ENCODE measurements around the gene PBOV1. TPM values are rescaled to one million over a fixed set of nuclear protein-coding genes. Genes with fewer than 3 reads are reported as not detected.

Gene PBOV1
- total and polyA plus RNA-seq, 4 donors, result 0.04 TPM; not detected in 3

DNA sequence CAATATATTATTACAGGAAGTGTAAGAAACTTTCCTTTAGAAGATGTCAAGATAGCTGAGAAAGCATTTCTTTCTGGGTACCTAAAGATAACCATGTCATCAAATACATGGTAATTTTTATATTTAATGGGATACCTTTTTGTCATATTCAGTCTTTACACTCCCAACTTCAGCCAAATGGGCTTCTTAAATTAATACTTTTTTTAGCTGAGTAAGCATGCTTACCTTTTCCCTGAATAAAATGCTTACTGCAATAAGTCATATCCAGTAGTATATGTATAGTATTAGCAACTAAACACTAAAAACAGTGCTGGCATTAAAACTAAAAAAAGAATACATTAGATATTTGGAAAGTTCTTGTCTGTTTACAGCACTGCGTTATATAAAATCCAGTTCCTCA is 17.4 kb upstream of the PBOV1 start:
- H3K4me1 ChIP-seq (ENCODE audit: control insufficient read depth in 5 of 5, insufficient read depth in 5 of 5, low read length in 5 of 5), result peaks cover 0 to 4% (median 0%) of the 10 kb centered on the region in 5 donors
- no peak for ATAC-seq (ENCODE audit: insufficient read depth, low FRiP score)
- H3K9me3 ChIP-seq (ENCODE audit: control insufficient read depth in 4 of 4, insufficient read depth in 3 of 4, low read length in 3 of 4), result no peaks in the 10 kb centered on the region
- no peak for TF ChIP-seq CTCF (IDR thresholded peaks at IDR 0.05; ENCODE audit: control extremely low read depth, extremely low read depth)
- H3K27ac ChIP-seq (ENCODE audit: low read depth in 1 of 2, low read length in 1 of 2), result no peak overlapping the region
- no peaks in the 10 kb centered on the region for H3K36me3 ChIP-seq (ENCODE audit: control insufficient read depth in 4 of 4, insufficient read depth in 4 of 4, low read length in 4 of 4)
- DNase-seq, result no peak
- H3K27me3 ChIP-seq (ENCODE audit: control insufficient read depth in 3 of 3, insufficient read depth in 3 of 3, low read length in 2 of 3), result no peaks in the 10 kb centered on the region
- H3K4me3 ChIP-seq, result no peak overlapping the region
- 77 to 96% methylated on average over 1 of the region's 1 CpG for WGBS, 2 donors
- H3K9ac ChIP-seq (ENCODE audit: insufficient read depth in 1 of 2, low read length in 2 of 2), result no peak overlapping the region

DNA sequence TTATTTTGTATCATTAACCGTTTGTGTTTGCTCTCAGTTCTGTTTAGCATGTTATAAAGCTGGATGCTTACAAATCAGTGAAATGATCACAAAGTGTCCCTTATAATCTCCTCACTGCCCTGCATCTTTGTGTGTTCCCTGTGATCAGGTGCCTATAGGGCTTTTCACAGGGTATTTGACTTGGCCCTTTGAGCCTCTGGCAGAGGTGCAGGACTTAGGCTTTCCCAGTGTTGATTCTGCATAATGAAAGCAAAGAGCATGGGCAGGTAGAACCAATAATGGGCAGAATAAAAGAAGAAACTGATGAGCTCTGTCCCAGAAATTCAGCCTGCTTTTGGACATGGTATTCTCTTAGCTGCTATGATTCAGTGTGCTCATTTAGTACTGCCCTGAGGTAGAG is 16.9 kb upstream of the PBOV1 start:
- TF ChIP-seq CTCF (IDR thresholded peaks at IDR 0.05; ENCODE audit: control extremely low read depth, extremely low read depth), result no peak
- ATAC-seq (ENCODE audit: insufficient read depth, low FRiP score) (no peak), DNase-seq (no peak)
- Histone ChIP-seq H3K9me3 (ENCODE audit: control insufficient read depth in 4 of 4, insufficient read depth in 3 of 4, low read length in 3 of 4) (no peaks in the 10 kb centered on the region), H3K27ac (ENCODE audit: low read depth in 1 of 2, low read length in 1 of 2) (no peak overlapping the region), H3K4me1 (ENCODE audit: control insufficient read depth in 5 of 5, insufficient read depth in 5 of 5, low read length in 5 of 5) (peaks cover 0 to 4% (median 0%) of the 10 kb centered on the region in 5 donors), H3K36me3 (ENCODE audit: control insufficient read depth in 4 of 4, insufficient read depth in 4 of 4, low read length in 4 of 4) (no peaks in the 10 kb centered on the region), H3K4me3 (no peak overlapping the region), H3K9ac (ENCODE audit: insufficient read depth in 1 of 2, low read length in 2 of 2) (no peak overlapping the region), H3K27me3 (ENCODE audit: control insufficient read depth in 3 of 3, insufficient read depth in 3 of 3, low read length in 2 of 3) (no peaks in the 10 kb centered on the region)
- WGBS, 2 donors, result 96 to 97% methylated on average over 1 of the region's 1 CpG

- no peaks in the 10 kb centered on the region for H3K27me3 ChIP-seq (ENCODE audit: control insufficient read depth in 3 of 3, insufficient read depth in 3 of 3, low read length in 2 of 3)
- WGBS, 2 donors, result 64 to 81% methylated on average over 2 of the region's 2 CpGs
- no peak overlapping the region for H3K9ac ChIP-seq (ENCODE audit: insufficient read depth in 1 of 2, low read length in 2 of 2)
- DNase-seq, result no peak
- no peak overlapping the region for H3K27ac ChIP-seq (ENCODE audit: low read depth in 1 of 2, low read length in 1 of 2)
- peaks cover 0 to 4% (median 0%) of the 10 kb centered on the region in 5 donors for H3K4me1 ChIP-seq (ENCODE audit: control insufficient read depth in 5 of 5, insufficient read depth in 5 of 5, low read length in 5 of 5)
- no peak overlapping the region for H3K4me3 ChIP-seq
- no peak for ATAC-seq (ENCODE audit: insufficient read depth, low FRiP score)
- H3K36me3 ChIP-seq (ENCODE audit: control insufficient read depth in 4 of 4, insufficient read depth in 4 of 4, low read length in 4 of 4), result no peaks in the 10 kb centered on the region
- no peak for TF ChIP-seq CTCF (IDR thresholded peaks at IDR 0.05; ENCODE audit: control extremely low read depth, extremely low read depth)
- no peaks in the 10 kb centered on the region for H3K9me3 ChIP-seq (ENCODE audit: control insufficient read depth in 4 of 4, insufficient read depth in 3 of 4, low read length in 3 of 4)
Measured at GRCh38 chr6:138234363-138234762, 16.1 kb upstream of the PBOV1 start.

GRCh38 chr6:138231381-138231886 is 13.1 kb upstream of the PBOV1 start:
- DNase-seq, result peak in 2 of 3 donors; percentile 16 to 38
- H3K4me3 ChIP-seq, result no peak overlapping the region
- H3K27ac ChIP-seq (ENCODE audit: low read depth in 1 of 2, low read length in 1 of 2), result peak overlapping the region in 1 of 2 donors; percentile 11
- H3K4me1 ChIP-seq (ENCODE audit: control insufficient read depth in 5 of 5, insufficient read depth in 5 of 5, low read length in 5 of 5), result peaks cover 0 to 5% (median 3%) of the 10 kb centered on the region in 5 donors
- no peak for TF ChIP-seq CTCF (IDR thresholded peaks at IDR 0.05; ENCODE audit: control extremely low read depth, extremely low read depth)
- no peak overlapping the region for H3K9ac ChIP-seq (ENCODE audit: insufficient read depth in 1 of 2, low read length in 2 of 2)
- H3K36me3 ChIP-seq (ENCODE audit: control insufficient read depth in 4 of 4, insufficient read depth in 4 of 4, low read length in 4 of 4), result no peaks in the 10 kb centered on the region
- WGBS, 2 donors, result 39 to 53% methylated on average over 4 of the region's 4 CpGs
- ATAC-seq (ENCODE audit: insufficient read depth, low FRiP score), result no peak
- H3K27me3 ChIP-seq (ENCODE audit: control insufficient read depth in 3 of 3, insufficient read depth in 3 of 3, low read length in 2 of 3), result no peaks in the 10 kb centered on the region
- no peaks in the 10 kb centered on the region for H3K9me3 ChIP-seq (ENCODE audit: control insufficient read depth in 4 of 4, insufficient read depth in 3 of 4, low read length in 3 of 4)

Data from lung (tissue), 12 donors.